Measurements from ENCODE around the gene DYNC1I2. TPM values are rescaled to one million over a fixed set of nuclear protein-coding genes. Genes with fewer than 3 reads are reported as not detected.
"Not testable (repeated sequence)": the region's sequence is repeated elsewhere in the genome, so short reads cannot be mapped to it uniquely, and the experiment has no call there.

Gene DYNC1I2
- total and polyA plus RNA-seq, 8 donors, result 87.2 to 223 (median 204) TPM

- TF ChIP-seq CTCF (IDR thresholded peaks at IDR 0.05), result no peak
- Histone ChIP-seq H3K9me3 (peaks cover 0 to 9% of the 10 kb centered on the region in 2 donors), H3K27me3 (no peaks in the 10 kb centered on the region), H3K27ac (no peak overlapping the region), H3K36me3 (peaks cover 0 to 4% of the 10 kb centered on the region in 2 donors), H3K4me3 (no peak overlapping the region), H3K4me1 (no peaks in the 10 kb centered on the region)
- intact Hi-C loops (cut with DNase I), result no loop called here
- no peak for ATAC-seq
- DNase-seq, result no peak
Observed at GRCh38 chr2:171771463-171771862, 84.2 kb downstream of the DYNC1I2 start.

GRCh38 chr2:171772373-171772772 is 85.1 kb downstream of the DYNC1I2 start:
- Histone ChIP-seq H3K27ac (no peak overlapping the region), H3K4me1 (no peaks in the 10 kb centered on the region), H3K36me3 (peaks cover 0 to 4% of the 10 kb centered on the region in 2 donors), H3K9me3 (peaks cover 0 to 9% of the 10 kb centered on the region in 2 donors), H3K27me3 (no peaks in the 10 kb centered on the region), H3K4me3 (no peak overlapping the region)
- intact Hi-C loops (cut with DNase I), result no loop called here
- ATAC-seq (no peak), DNase-seq (no peak)
- no peak for TF ChIP-seq CTCF (IDR thresholded peaks at IDR 0.05)

DNA sequence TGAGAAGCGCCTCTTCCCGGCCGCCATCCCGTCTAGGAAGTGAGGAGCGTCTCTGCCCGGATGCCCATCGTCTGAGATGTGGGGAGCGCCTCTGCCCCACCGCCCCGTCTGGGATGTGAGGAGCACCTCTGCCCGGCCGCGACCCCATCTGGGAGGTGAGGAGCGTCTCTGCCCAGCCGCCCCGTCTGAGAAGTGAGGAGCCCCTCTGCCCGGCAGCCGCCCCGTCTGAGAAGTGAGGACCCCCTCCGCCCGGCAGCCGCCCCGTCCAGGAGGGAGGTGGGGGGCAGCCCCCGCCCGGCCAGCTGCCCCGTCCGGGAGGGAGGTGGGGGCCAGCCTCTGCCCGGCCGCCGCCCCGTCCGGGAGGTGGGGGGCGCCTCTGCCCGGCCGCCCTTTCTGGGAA is 87.3 kb downstream of the DYNC1I2 start:
- H3K4me1 ChIP-seq; H3K27me3 ChIP-seq; DNase-seq; H3K36me3 ChIP-seq; H3K4me3 ChIP-seq; H3K27ac ChIP-seq; ATAC-seq; intact Hi-C loops (cut with DNase I): not testable (repeated sequence)
- peaks cover 3 to 21% of the 10 kb centered on the region in 2 donors for H3K9me3 ChIP-seq

DNA sequence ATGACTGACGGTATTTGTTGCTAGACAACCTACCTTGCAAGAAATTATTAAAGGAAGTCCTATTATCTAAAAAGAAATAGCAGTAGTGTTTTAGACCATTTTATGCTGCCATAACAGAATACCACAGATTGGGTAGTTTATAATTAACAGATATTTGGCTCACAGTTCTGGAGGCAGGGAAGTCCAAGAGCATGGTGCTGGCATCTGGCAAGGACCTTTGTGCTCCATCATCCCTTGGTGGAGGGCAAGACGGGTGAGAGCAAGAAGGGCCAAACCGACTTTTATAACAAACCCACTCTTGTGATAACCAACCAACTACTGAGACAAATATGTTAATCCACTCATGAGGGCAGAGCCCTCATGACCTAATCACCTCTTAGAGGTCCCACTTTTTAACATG is 91.2 kb downstream of the DYNC1I2 start:
- no peak for TF ChIP-seq CTCF (IDR thresholded peaks at IDR 0.05)
- Histone ChIP-seq H3K36me3 (peaks cover 0 to 13% of the 10 kb centered on the region in 2 donors), H3K9me3 (peaks cover 3 to 14% of the 10 kb centered on the region in 2 donors), H3K4me1 (no peaks in the 10 kb centered on the region), H3K4me3 (no peak overlapping the region), H3K27me3 (no peaks in the 10 kb centered on the region), H3K27ac (no peak overlapping the region)
- ATAC-seq, result no peak
- intact Hi-C loops (cut with DNase I), result no loop called here
- DNase-seq, result no peak

- Histone ChIP-seq H3K27ac (no peak overlapping the region), H3K9me3 (no peaks in the 10 kb centered on the region), H3K27me3 (no peaks in the 10 kb centered on the region), H3K4me3 (no peak overlapping the region), H3K4me1 (no peaks in the 10 kb centered on the region), H3K36me3 (peaks cover 0 to 72% of the 10 kb centered on the region in 2 donors)
- no peak for DNase-seq
- TF ChIP-seq CTCF (IDR thresholded peaks at IDR 0.05), result no peak
- intact Hi-C loops (cut with DNase I), result no loop called here
- ATAC-seq, result no peak
Observed at GRCh38 chr2:171785450-171785849, 98.2 kb downstream of the DYNC1I2 start.

DNA sequence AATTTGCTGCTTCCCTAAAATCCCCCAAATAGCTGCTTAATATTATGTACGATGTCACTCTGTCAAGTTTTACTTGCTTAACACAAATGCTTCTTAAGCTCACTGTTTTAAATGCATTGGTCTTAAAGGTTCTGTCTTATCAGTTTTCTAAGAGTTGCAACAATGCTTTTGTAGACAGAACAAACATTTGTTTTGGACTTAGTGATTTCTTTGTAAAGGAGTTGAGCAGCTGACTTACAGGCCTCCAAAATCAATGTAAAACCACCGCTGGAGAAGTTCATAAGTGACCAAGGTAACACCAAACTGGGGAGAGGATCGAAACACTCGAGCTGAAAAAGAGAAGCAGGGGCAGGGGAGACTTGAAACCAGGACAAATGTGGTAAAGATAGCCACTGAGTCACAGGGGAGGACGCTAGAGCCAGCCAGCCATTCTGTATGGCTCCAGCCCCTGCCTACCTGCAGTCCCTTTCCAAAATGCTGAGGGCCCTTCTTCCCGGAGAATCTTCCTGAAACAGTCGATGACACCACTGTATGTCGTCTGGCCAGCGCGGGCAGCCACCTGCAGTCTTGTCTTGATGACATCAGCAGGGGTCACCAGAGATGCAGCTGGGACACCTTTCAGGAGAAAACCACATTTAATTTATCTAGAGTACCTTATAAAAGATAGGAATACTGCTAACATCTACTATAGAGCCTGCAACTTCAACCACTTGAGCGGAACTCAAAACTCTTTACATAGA is 100.2 kb downstream of the DYNC1I2 start:
- H3K36me3 ChIP-seq, result peaks cover 0 to 88% of the 10 kb centered on the region in 2 donors
- ATAC-seq, result no peak

More for the DNA sequence above, 100.2 kb downstream of the DYNC1I2 start:
- intact Hi-C loops (cut with DNase I), result no loop called here
- Histone ChIP-seq H3K4me1 (no peaks in the 10 kb centered on the region), H3K27me3 (no peaks in the 10 kb centered on the region), H3K27ac (no peak overlapping the region), H3K9me3 (no peaks in the 10 kb centered on the region), H3K4me3 (no peak overlapping the region)
- no peak for TF ChIP-seq CTCF (IDR thresholded peaks at IDR 0.05)
- DNase-seq, result no peak

All from left lung (tissue), 10 donors.